Fibroblast of lung (primary cell): ENCODE measurements around the gene ZNF225. TPM values are rescaled to one million over a fixed set of nuclear protein-coding genes. Genes with fewer than 3 reads are reported as not detected.

Experiments
- DNase-seq, 2 donors: peaks; one replicate each; pipeline versions ENCODE4 v3.0.0 to v3.0.0-alpha.2; 2010; ENCODE audit warnings: low read depth in 2 of 2
- H2AFZ ChIP-seq: 2 replicates; pipeline ENCODE4 v1.5.1; 2012; ENCODE audit warnings: low read length, control low read depth, inconsistent platforms
- H3K27ac ChIP-seq: 2 replicates; pipeline ENCODE4 v1.5.1; 2011; ENCODE audit warnings: low read length, control low read depth; ENCODE audit not compliant: insufficient read depth
- H3K27me3 ChIP-seq: 2 replicates; pipeline ENCODE4 v1.5.1; 2011; ENCODE audit warnings: mild to moderate bottlenecking, low read length; ENCODE audit not compliant: control insufficient read depth, insufficient read depth
- H3K36me3 ChIP-seq: 2 replicates; pipeline ENCODE4 v1.5.1; 2011; ENCODE audit warnings: low read length; ENCODE audit not compliant: control insufficient read depth, insufficient read depth
- H3K4me1 ChIP-seq: 2 replicates; pipeline ENCODE4 v1.5.1; 2011; ENCODE audit warnings: low read length; ENCODE audit not compliant: control insufficient read depth, insufficient read depth; ENCODE audit errors: extremely low read depth
- H3K4me2 ChIP-seq: 2 replicates; pipeline ENCODE4 v1.5.1; 2011; ENCODE audit warnings: low read length, control low read depth; ENCODE audit not compliant: insufficient read depth; ENCODE audit errors: extremely low read depth
- H3K4me3 ChIP-seq, 4 experiments: fragments of 200-600 bp in 1 of 4; sonication (generic) in 1 of 4; replicated peaks in 1 of 4; 2 replicates each; pipeline ENCODE4 v1.5.1; 2011 to 2016; ENCODE audit warnings: low read length in 4 of 4, low read depth in 3 of 4, mild to moderate bottlenecking in 3 of 4, control low read depth in 2 of 4, inconsistent platforms in 1 of 4, mixed read lengths in 1 of 4; ENCODE audit not compliant: insufficient read depth in 1 of 4; ENCODE audit errors: control extremely low read depth in 1 of 4
- H3K79me2 ChIP-seq: 2 replicates; pipeline ENCODE4 v1.5.1; 2012; ENCODE audit warnings: mild to moderate bottlenecking, low read length, inconsistent platforms; ENCODE audit not compliant: control insufficient read depth, insufficient read depth
- H3K9ac ChIP-seq: 2 replicates; pipeline ENCODE4 v1.5.1; 2011; ENCODE audit warnings: mild to moderate bottlenecking, low read length, control low read depth; ENCODE audit not compliant: insufficient read depth
- H3K9me3 ChIP-seq: 2 replicates; pipeline ENCODE4 v1.5.1; 2012; ENCODE audit warnings: low read depth, low read length; ENCODE audit not compliant: control insufficient read depth, insufficient read depth
- H4K20me1 ChIP-seq: 2 replicates; pipeline ENCODE4 v1.5.1; 2011; ENCODE audit warnings: low read length; ENCODE audit not compliant: control insufficient read depth, insufficient read depth; ENCODE audit errors: extremely low read depth
- EZH2 ChIP-seq: IDR thresholded peaks from 2 replicates; pipeline ENCODE4 v1.5.1; 2012; ENCODE audit warnings: low read length, control low read depth, mild to moderate bottlenecking; ENCODE audit errors: missing control alignments
- polyA plus RNA-seq, 2 donors: library from polyadenylated mRNA; depleted of rRNA in 1 of 2; stranded (reverse) in 1 of 2; unstranded in 1 of 2; fragments of >200 nt; gene quantifications; 2 replicates each; pipeline ENCODE4 v1.2.1, GENCODE V29; 2011 to 2012; ENCODE audit warnings: missing spikeins in 1 of 2
- total RNA-seq: library from RNA; depleted of rRNA; stranded (reverse); fragments of >200 nt; gene quantifications from 2 replicates; pipeline ENCODE4 v1.2.1, GENCODE V29; 2014
- TF ChIP-seq, protein P1 (sequence below), 2 donors: IDR thresholded peaks in 1 of 2; conservative IDR thresholded peaks in 1 of 2; 1 replicate in 1 of 2; 2 replicates in 1 of 2; pipeline ENCODE4 v1.5.1; 2011 to 2012; ENCODE audit warnings: low read length in 2 of 2, control low read depth in 1 of 2, inconsistent platforms in 1 of 2, low read depth in 1 of 2, mild to moderate bottlenecking in 1 of 2

The ZNF225 gene
- total and polyA plus RNA-seq, 2 donors (not counting 1 experiment from before 2014, with no cell fraction given) = 3.1 to 10.2 TPM

DNA sequence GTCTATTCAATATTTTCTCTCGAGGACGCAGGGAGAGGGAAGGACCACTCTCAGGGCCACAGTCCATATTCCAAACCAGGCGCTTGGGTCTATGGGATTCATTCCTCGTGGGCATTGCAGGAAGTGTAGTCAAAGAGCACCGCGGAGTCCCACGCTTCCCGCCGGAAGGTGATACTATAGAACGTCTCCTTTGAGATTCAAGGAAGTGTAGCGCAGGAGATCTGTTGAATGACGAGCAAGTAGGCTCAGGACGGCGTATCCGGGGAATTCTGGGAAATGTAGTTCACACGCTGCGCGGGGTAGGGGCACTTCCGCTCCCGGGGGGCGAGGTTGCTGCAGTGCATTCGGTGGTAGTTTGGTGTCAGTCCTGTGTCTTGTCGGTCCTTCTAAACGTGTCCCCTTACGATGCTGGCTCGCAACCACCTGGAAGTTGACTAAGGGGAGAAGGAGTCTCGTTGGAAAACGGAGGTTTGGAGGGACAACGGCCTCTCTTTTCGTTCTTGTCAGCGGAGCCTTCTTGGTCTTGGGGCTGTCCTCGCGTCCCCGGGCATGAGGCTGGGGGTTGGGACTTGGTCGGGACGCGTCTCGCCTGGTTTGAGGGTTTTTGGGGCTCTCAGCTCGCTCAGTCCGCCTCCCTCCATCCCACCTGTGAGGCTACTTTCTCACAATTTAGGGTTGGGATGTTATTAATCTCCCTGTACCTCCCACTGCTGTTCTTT, 41.2 kb upstream of the ZNF225 start, which contains the start of gene ZNF284:
Gene ZNF284, plus strand, starts transcription at position 336 of the 719 bp plus-strand sequence. CDS start 4,231 bp downstream, outside the sequence.
- H3K27ac ChIP-seq = peak within 1 kb of the TSS; percentile 49
- no peak for TF ChIP-seq EZH2
- TF ChIP-seq, protein P1, sequence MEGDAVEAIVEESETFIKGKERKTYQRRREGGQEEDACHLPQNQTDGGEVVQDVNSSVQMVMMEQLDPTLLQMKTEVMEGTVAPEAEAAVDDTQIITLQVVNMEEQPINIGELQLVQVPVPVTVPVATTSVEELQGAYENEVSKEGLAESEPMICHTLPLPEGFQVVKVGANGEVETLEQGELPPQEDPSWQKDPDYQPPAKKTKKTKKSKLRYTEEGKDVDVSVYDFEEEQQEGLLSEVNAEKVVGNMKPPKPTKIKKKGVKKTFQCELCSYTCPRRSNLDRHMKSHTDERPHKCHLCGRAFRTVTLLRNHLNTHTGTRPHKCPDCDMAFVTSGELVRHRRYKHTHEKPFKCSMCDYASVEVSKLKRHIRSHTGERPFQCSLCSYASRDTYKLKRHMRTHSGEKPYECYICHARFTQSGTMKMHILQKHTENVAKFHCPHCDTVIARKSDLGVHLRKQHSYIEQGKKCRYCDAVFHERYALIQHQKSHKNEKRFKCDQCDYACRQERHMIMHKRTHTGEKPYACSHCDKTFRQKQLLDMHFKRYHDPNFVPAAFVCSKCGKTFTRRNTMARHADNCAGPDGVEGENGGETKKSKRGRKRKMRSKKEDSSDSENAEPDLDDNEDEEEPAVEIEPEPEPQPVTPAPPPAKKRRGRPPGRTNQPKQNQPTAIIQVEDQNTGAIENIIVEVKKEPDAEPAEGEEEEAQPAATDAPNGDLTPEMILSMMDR (conservative IDR thresholded peaks at IDR 0.05 in 1 of 2, IDR thresholded peaks at IDR 0.05 in 1 of 2; ENCODE audit: low read depth in 1 of 2, low read length in 2 of 2) = no peak
- no peaks in the 10 kb centered on the region for H3K79me2 ChIP-seq
- peak within 1 kb of the TSS; percentile 100 for H2AFZ ChIP-seq
- peak; percentile 92 to 93 for DNase-seq
- no peaks in the 10 kb centered on the region for H3K36me3 ChIP-seq
- peak within 1 kb of the TSS; percentile 44 for H3K9ac ChIP-seq
- H3K4me1 ChIP-seq = peaks cover 3% of the 10 kb centered on the region
- H3K9me3 ChIP-seq = no peaks in the 10 kb centered on the region
- H4K20me1 ChIP-seq = no peaks in the 10 kb centered on the region
- H3K27me3 ChIP-seq = no peaks in the 10 kb centered on the region
- H3K4me2 ChIP-seq = peak within 1 kb of the TSS; percentile 97
- H3K4me3 ChIP-seq = peak within 1 kb of the TSS; percentile 82 to 92 (median 88)

DNA sequence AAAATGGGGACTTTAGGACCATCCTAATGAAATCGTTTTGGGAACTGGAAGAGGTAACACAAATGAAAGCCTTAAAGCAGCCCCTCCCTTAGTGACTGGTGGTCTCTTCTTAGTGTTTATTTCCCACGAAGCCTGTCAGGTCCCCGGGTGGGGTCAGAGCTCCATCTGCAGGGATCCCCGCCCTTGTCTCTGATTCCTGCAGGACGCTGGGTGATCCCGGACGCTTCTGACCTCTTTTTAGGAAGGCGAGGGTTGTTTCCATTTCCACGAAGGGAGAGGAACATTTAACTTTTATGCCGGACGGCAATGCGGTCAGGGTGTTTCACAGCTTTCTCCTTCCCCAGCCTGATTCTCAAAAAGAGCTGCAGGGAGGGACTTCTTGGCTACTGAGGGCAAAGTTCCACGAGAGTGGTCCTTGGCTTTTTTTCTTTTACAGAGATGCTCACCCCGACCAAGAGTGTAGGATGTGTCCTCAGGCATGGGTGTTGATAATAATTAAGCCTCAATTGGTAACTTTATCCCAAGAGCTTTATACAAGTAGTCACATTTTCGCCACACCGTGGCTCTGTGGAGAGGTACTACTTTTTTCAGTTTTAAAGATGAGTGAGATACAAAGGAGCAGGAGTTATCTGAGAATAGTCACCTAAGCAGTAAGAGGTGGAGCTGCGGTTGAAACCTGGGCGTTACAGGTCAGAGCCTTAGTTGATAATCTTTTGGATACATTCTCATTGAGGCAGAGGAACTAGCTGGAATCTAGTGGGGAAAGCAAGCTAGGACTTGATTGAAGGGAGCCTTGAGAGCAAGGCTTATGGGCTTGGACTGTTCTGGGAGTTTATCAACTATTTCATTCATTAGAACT, 40.4 kb upstream of the ZNF225 start:
- H3K9me3 ChIP-seq = no peaks in the 10 kb centered on the region
- no peaks in the 10 kb centered on the region for H4K20me1 ChIP-seq
- peaks cover 3% of the 10 kb centered on the region for H3K4me1 ChIP-seq
- DNase-seq = peak in 1 of 2 donors; percentile 1
- no peaks in the 10 kb centered on the region for H3K27me3 ChIP-seq
- no peaks in the 10 kb centered on the region for H3K79me2 ChIP-seq
- TF ChIP-seq, protein P1 (conservative IDR thresholded peaks at IDR 0.05 in 1 of 2, IDR thresholded peaks at IDR 0.05 in 1 of 2; ENCODE audit: low read depth in 1 of 2, low read length in 2 of 2) = no peak
- TF ChIP-seq EZH2 = no peak
- H3K9ac ChIP-seq = peak overlapping the region; percentile 44
- H3K4me3 ChIP-seq = peak overlapping the region; percentile 82 to 92 (median 88)
- peak overlapping the region; percentile 100 for H2AFZ ChIP-seq
- H3K36me3 ChIP-seq = no peaks in the 10 kb centered on the region
- peak overlapping the region; percentile 97 for H3K4me2 ChIP-seq
- peak overlapping the region; percentile 49 for H3K27ac ChIP-seq

DNA sequence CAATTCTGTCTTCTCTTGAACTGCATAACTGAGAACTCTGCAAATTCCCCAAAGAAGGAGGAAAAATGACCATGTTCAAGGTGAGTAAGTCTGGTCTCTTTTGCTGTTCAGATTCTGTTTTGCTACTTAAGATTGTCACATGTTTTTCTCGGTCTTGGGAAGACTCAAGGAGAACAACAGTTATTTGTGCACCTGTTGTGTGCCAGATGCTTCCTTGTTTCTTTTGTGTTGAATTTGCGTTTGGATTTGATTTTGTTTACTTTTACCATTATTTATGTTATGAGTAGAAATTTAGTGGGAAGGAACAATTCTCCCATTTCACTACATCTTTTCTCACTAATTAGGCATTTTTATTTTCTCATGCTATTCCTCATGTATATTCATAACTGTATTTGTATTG, 36.9 kb upstream of the ZNF225 start:
- H3K9ac ChIP-seq = no peak overlapping the region
- no peaks in the 10 kb centered on the region for H4K20me1 ChIP-seq
- H3K4me2 ChIP-seq = no peak overlapping the region
- H3K79me2 ChIP-seq = no peaks in the 10 kb centered on the region
- TF ChIP-seq EZH2 = no peak
- TF ChIP-seq, protein P1 (conservative IDR thresholded peaks at IDR 0.05 in 1 of 2, IDR thresholded peaks at IDR 0.05 in 1 of 2; ENCODE audit: low read depth in 1 of 2, low read length in 2 of 2) = no peak
- no peaks in the 10 kb centered on the region for H3K9me3 ChIP-seq
- peaks cover 3% of the 10 kb centered on the region for H3K4me1 ChIP-seq
- no peaks in the 10 kb centered on the region for H3K36me3 ChIP-seq
- no peaks in the 10 kb centered on the region for H3K27me3 ChIP-seq
- no peak for DNase-seq
- H3K27ac ChIP-seq = no peak overlapping the region
- H3K4me3 ChIP-seq = no peak overlapping the region
- H2AFZ ChIP-seq = no peak overlapping the region
